ENCODE data around the gene CDA. TPM values are rescaled to one million over a fixed set of nuclear protein-coding genes. Genes with fewer than 3 reads are reported as not detected.

CDA gene
- total and polyA plus RNA-seq, 8 donors: 0.36 to 12.2 (median 0.62) TPM

GRCh38 chr1:20665726-20666125 is 76.8 kb downstream of the CDA start:
- no peaks in the 10 kb centered on the region for H3K27me3 ChIP-seq
- intact Hi-C loops (cut with DNase I): no loop called here
- H3K4me1 ChIP-seq: peaks cover 2 to 4% of the 10 kb centered on the region in 2 donors
- peak overlapping the region in 1 of 2 donors; percentile 59 for H3K27ac ChIP-seq
- H3K36me3 ChIP-seq: peaks cover 0 to 7% of the 10 kb centered on the region in 2 donors
- ATAC-seq (no peak), DNase-seq (no peak)
- TF ChIP-seq CTCF (IDR thresholded peaks at IDR 0.05): no peak
- no peak overlapping the region for H3K4me3 ChIP-seq
- H3K9me3 ChIP-seq: no peaks in the 10 kb centered on the region

- Histone ChIP-seq H3K36me3 (peaks cover 0 to 8% of the 10 kb centered on the region in 2 donors), H3K4me3 (no peak overlapping the region), H3K4me1 (peaks cover 0 to 4% of the 10 kb centered on the region in 2 donors), H3K27ac (peak overlapping the region in 1 of 2 donors; percentile 59), H3K9me3 (no peaks in the 10 kb centered on the region), H3K27me3 (no peaks in the 10 kb centered on the region)
- no peak for ATAC-seq
- intact Hi-C loops (cut with DNase I): no loop called here
- TF ChIP-seq CTCF (IDR thresholded peaks at IDR 0.05): no peak
- no peak for DNase-seq
Measured at GRCh38 chr1:20666146-20666545, 77.2 kb downstream of the CDA start.

DNA sequence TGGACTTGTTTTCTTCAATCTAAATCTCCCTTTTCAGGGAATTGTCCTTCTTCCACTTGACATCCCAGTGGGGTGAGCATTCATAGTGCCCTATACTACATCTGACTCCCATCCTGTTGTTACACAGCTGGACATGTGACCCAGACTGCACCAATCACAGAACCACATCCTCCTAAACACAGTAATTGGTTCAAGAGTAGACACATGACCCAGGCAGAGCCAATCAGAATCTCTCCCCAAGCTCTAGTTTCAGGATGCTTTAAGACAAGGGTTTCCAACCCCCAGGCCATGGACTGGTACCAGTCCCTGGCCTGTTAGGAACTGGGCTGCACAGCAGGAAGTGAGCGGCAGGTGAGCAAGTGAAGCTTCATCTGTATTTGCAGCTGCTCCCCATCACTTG is 77.9 kb downstream of the CDA start:
- ATAC-seq: no peak
- Histone ChIP-seq H3K27me3 (no peaks in the 10 kb centered on the region), H3K36me3 (peaks cover 0 to 8% of the 10 kb centered on the region in 2 donors), H3K9me3 (no peaks in the 10 kb centered on the region), H3K4me3 (no peak overlapping the region), H3K4me1 (peaks cover 0 to 3% of the 10 kb centered on the region in 2 donors), H3K27ac (no peak overlapping the region)
- DNase-seq: no peak
- no peak for TF ChIP-seq CTCF (IDR thresholded peaks at IDR 0.05)
- intact Hi-C loops (cut with DNase I): no loop called here

Other genes with a start within 250 kb of the CDA start
- 10 to 100 TPM; 17.9 to 42.2 TPM for gene CAMK2N1, start 102.9 kb upstream of the CDA start, total RNA-seq
- gene CAMK2N1, start 102.9 kb upstream of the CDA start, polyA plus RNA-seq (ENCODE audit: insufficient read length in 6 of 6): 10 to 100 TPM; 53.9 to 91.0 (median 64.6) TPM
- 10 to 100 TPM; 27.8 to 36.0 TPM for gene MUL1, start 80.9 kb upstream of the CDA start, total RNA-seq
- 10 to 100 TPM; 22.0 to 26.2 (median 24.2) TPM for gene MUL1, start 80.9 kb upstream of the CDA start, polyA plus RNA-seq (ENCODE audit: insufficient read length in 6 of 6)
- gene FAM43B, start 36.5 kb upstream of the CDA start, total RNA-seq: 1 to 10 TPM in 1 of 2 donors, under 1 TPM in 1; 0.73 to 1.1 TPM
- gene FAM43B, start 36.5 kb upstream of the CDA start, polyA plus RNA-seq (ENCODE audit: insufficient read length in 6 of 6): under 1 TPM; 0.41 to 0.88 (median 0.64) TPM
- gene PINK1, start 44.4 kb downstream of the CDA start, total RNA-seq: 10 to 100 TPM; 39.1 to 56.3 TPM
- 10 to 100 TPM; 28.6 to 39.0 (median 33.8) TPM for gene PINK1, start 44.4 kb downstream of the CDA start, polyA plus RNA-seq (ENCODE audit: insufficient read length in 6 of 6)
- gene DDOST, start 72.3 kb downstream of the CDA start, total RNA-seq: 100 to 1,000 TPM; 211 to 246 TPM
- 100 to 1,000 TPM; 189 to 212 (median 201) TPM for gene DDOST, start 72.3 kb downstream of the CDA start, polyA plus RNA-seq (ENCODE audit: insufficient read length in 6 of 6)
- gene KIF17, start 128.9 kb downstream of the CDA start, total RNA-seq: 1 to 10 TPM; 4.1 to 4.5 TPM
- gene KIF17, start 128.9 kb downstream of the CDA start, polyA plus RNA-seq (ENCODE audit: insufficient read length in 6 of 6): 10 to 100 TPM in 1 of 6 donors, 1 to 10 TPM in 5; 5.3 to 12.1 (median 8.5) TPM
- gene SH2D5, start 143.6 kb downstream of the CDA start, total RNA-seq: 1 to 10 TPM in 1 of 2 donors, under 1 TPM in 1; 0.12 to 1.8 TPM
- under 1 TPM in 5 of 6 donors, not detected in 1; 0.06 to 0.21 (median 0.08) TPM for gene SH2D5, start 143.6 kb downstream of the CDA start, polyA plus RNA-seq (ENCODE audit: insufficient read length in 6 of 6)
- 100 to 1,000 TPM; 158 to 185 TPM for gene HP1BP3, start 198.2 kb downstream of the CDA start, total RNA-seq
- 100 to 1,000 TPM; 349 to 444 (median 388) TPM for gene HP1BP3, start 198.2 kb downstream of the CDA start, polyA plus RNA-seq (ENCODE audit: insufficient read length in 6 of 6)